Upper lobe of right lung (tissue), 1 donor: ENCODE results near the gene CXCL3. TPM values are rescaled to one million over a fixed set of nuclear protein-coding genes. Genes with fewer than 3 reads are reported as not detected.

Source experiments
- ATAC-seq: fragments of 200-7000 bp; cut with Tn5 transposase; one replicate; pipeline ENCODE4 v1.9.1; 2020; ENCODE audit warnings: mild to moderate bottlenecking, moderate library complexity
- DNase-seq: peaks from one replicate; pipeline ENCODE4 v3.0.0-alpha.2; 2020
- H3K27ac ChIP-seq: fragments of 200-600 bp; one replicate; pipeline ENCODE4 v1.8.0; 2022
- H3K27me3 ChIP-seq: fragments of 200-600 bp; one replicate; pipeline ENCODE4 v1.8.0; 2022; ENCODE audit warnings: mild to moderate bottlenecking
- H3K36me3 ChIP-seq: fragments of 200-600 bp; one replicate; pipeline ENCODE4 v1.8.0; 2022
- H3K4me1 ChIP-seq: fragments of 200-600 bp; one replicate; pipeline ENCODE4 v1.8.0; 2022
- H3K4me3 ChIP-seq: fragments of 200-600 bp; one replicate; pipeline ENCODE4 v1.8.0; 2022; ENCODE audit warnings: mild to moderate bottlenecking
- H3K9me3 ChIP-seq: fragments of 200-600 bp; one replicate; pipeline ENCODE4 v1.8.0; 2022
- CTCF ChIP-seq: fragments of 200-600 bp; IDR thresholded peaks from one replicate; pipeline ENCODE4 v1.8.0; 2022; ENCODE audit warnings: antibody characterized with exemption
- intact Hi-C: fragments of 100-400 bp; cut with DNase I; formaldehyde crosslinking; loops from one replicate; pipeline ENCODE4 v1.11.0; 2022
- total RNA-seq: library from RNA; stranded (reverse); fragmentation: NEBNext Ultra II Directional; extraction: Animal tissue kit (Norgen Biotek cat#: 25700); gene quantifications from one replicate; pipeline ENCODE4 v1.2.1, GENCODE V29; 2021
- donor health status: DM: no; HTN: yes; CAD: no; lungs with severe emphysema.

Gene CXCL3
- total RNA-seq, 1 donor from 2014 or later, result 9.7 TPM

DNA sequence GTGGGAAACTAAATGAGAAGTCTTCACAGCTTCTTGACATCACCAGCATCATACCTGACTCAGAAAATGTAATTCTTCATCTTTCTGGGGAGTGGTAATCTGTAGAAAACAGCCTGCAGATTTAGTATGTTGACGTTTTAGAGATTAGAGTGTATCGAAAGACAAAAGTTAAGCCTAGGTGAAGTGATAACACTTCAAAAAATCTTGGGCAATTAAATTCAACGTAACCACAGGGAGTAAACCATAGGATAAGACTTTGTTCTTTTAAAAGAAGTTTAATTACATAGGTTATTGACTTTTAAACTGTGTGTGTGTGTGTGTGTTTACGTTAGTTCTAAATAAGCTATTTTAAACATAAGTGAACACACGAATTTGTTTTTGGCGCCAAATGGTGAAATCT lies 38.2 kb downstream of the CXCL3 start:
- intact Hi-C loops, result no loop called here

GRCh38 chr4:73998040-73999011 lies 40.2 kb downstream of the CXCL3 start, which contains the start of gene CXCL5:
Gene CXCL5, minus strand, starts transcription at chr4:73998677. Its CDS starts 96 bp downstream, at chr4:73998581.
- Histone ChIP-seq H3K4me3 (peak within 1 kb of the TSS; percentile 38), H3K36me3 (no peaks in the 10 kb centered on the region), H3K27ac (no peak within 1 kb of the TSS), H3K9me3 (no peaks in the 10 kb centered on the region), H3K4me1 (peaks cover 5% of the 10 kb centered on the region), H3K27me3 (peaks cover 32% of the 10 kb centered on the region)
- DNase-seq, result peak; percentile 78
- peak; percentile 96 for ATAC-seq
- no peak for TF ChIP-seq CTCF
- intact Hi-C loops, result no loop called here

More for the DNA sequence above, 38.2 kb downstream of the CXCL3 start:
- Histone ChIP-seq H3K9me3 (no peaks in the 10 kb centered on the region), H3K27me3 (peaks cover 25% of the 10 kb centered on the region), H3K36me3 (no peaks in the 10 kb centered on the region), H3K4me3 (no peak overlapping the region), H3K27ac (no peak overlapping the region), H3K4me1 (peaks cover 5% of the 10 kb centered on the region)
- no peak for TF ChIP-seq CTCF
- ATAC-seq (no peak), DNase-seq (no peak)

- Histone ChIP-seq H3K27me3 (peaks cover 8% of the 10 kb centered on the region), H3K4me1 (no peaks in the 10 kb centered on the region), H3K4me3 (no peak overlapping the region), H3K36me3 (no peaks in the 10 kb centered on the region), H3K27ac (no peak overlapping the region), H3K9me3 (no peaks in the 10 kb centered on the region)
- no peak for TF ChIP-seq CTCF
- intact Hi-C loops, result no loop called here
- no peak for ATAC-seq
- no peak for DNase-seq
Measured at GRCh38 chr4:73992050-73992449, 46.4 kb downstream of the CXCL3 start.

- no peak overlapping the region for H3K4me3 ChIP-seq
- no peak overlapping the region for H3K27ac ChIP-seq
- intact Hi-C loops, result no loop called here
- no peak for TF ChIP-seq CTCF
- H3K9me3 ChIP-seq, result no peaks in the 10 kb centered on the region
- ATAC-seq, result no peak
- H3K36me3 ChIP-seq, result no peaks in the 10 kb centered on the region
- H3K4me1 ChIP-seq, result no peaks in the 10 kb centered on the region
- peaks cover 7% of the 10 kb centered on the region for H3K27me3 ChIP-seq
- DNase-seq, result no peak
Measured at GRCh38 chr4:73991742-73992000, 46.8 kb downstream of the CXCL3 start.

GRCh38 chr4:73990988-73991741 lies 47.3 kb downstream of the CXCL3 start:
- ATAC-seq (no peak), DNase-seq (no peak)
- H3K36me3 ChIP-seq, result no peaks in the 10 kb centered on the region
- no peak for TF ChIP-seq CTCF
- H3K27ac ChIP-seq, result no peak overlapping the region
- intact Hi-C loops, result no loop called here
- peaks cover 7% of the 10 kb centered on the region for H3K27me3 ChIP-seq
- no peak overlapping the region for H3K4me3 ChIP-seq
- H3K4me1 ChIP-seq, result no peaks in the 10 kb centered on the region
- no peaks in the 10 kb centered on the region for H3K9me3 ChIP-seq
